ENCODE data around the gene IL37. TPM values are rescaled to one million over a fixed set of nuclear protein-coding genes. Genes with fewer than 3 reads are reported as not detected.

The IL37 gene
- total and polyA plus RNA-seq, 7 donors: 1.3 TPM; not detected in 6

- 95 to 96% methylated on average over 2 of the region's 2 CpGs for whole genome bisulfite sequencing, 2 donors
- Histone ChIP-seq H3K27ac (no peak overlapping the region), H3K9me3 (no peaks in the 10 kb centered on the region), H3K27me3 (no peaks in the 10 kb centered on the region), H3K4me3 (no peak overlapping the region), H3K4me1 (no peaks in the 10 kb centered on the region), H3K36me3 (no peaks in the 10 kb centered on the region)
- DNase-seq: no peak
- intact Hi-C loops (cut with DNase I): no loop called here
- TF ChIP-seq POLR2AphosphoS5 (IDR thresholded peaks at IDR 0.05): no peak
These were observed 24.7 kb upstream of the IL37 start for GRCh38 chr2:112886291-112886690.

GRCh38 chr2:112887964-112888749 is 22.8 kb upstream of the IL37 start:
- no peak overlapping the region for H3K4me3 ChIP-seq
- TF ChIP-seq EP300 (IDR thresholded peaks at IDR 0.05) (no peak), CTCF (IDR thresholded peaks at IDR 0.05) (no peak), POLR2A (IDR thresholded peaks at IDR 0.05) (no peak), POLR2AphosphoS5 (IDR thresholded peaks at IDR 0.05) (no peak)
- intact Hi-C loops (cut with DNase I): no loop called here
- H3K36me3 ChIP-seq: no peaks in the 10 kb centered on the region
- WGBS, 2 donors: 60 to 86% methylated on average over 2 of the region's 2 CpGs
- H3K4me1 ChIP-seq: no peaks in the 10 kb centered on the region
- H3K27ac ChIP-seq: no peak overlapping the region
- no peaks in the 10 kb centered on the region for H3K27me3 ChIP-seq
- no peaks in the 10 kb centered on the region for H3K9me3 ChIP-seq
- no peak for DNase-seq

- no peak for DNase-seq
- Histone ChIP-seq H3K4me3 (no peak overlapping the region), H3K27ac (no peak overlapping the region), H3K27me3 (no peaks in the 10 kb centered on the region), H3K4me1 (no peaks in the 10 kb centered on the region), H3K36me3 (no peaks in the 10 kb centered on the region), H3K9me3 (no peaks in the 10 kb centered on the region)
- WGBS, 2 donors: 39 to 75% methylated on average over 1 of the region's 1 CpG
- intact Hi-C loops (cut with DNase I): no loop called here
- TF ChIP-seq EP300 (IDR thresholded peaks at IDR 0.05) (no peak), POLR2AphosphoS5 (IDR thresholded peaks at IDR 0.05) (no peak), POLR2A (IDR thresholded peaks at IDR 0.05) (no peak), CTCF (IDR thresholded peaks at IDR 0.05) (no peak)
These were observed 21.0 kb upstream of the IL37 start for GRCh38 chr2:112889976-112890375.

- Histone ChIP-seq H3K36me3 (no peaks in the 10 kb centered on the region), H3K4me3 (no peak overlapping the region), H3K27me3 (no peaks in the 10 kb centered on the region), H3K27ac (no peak overlapping the region), H3K4me1 (no peaks in the 10 kb centered on the region), H3K9me3 (no peaks in the 10 kb centered on the region)
- WGBS, 2 donors: 74 to 78% methylated on average over 6 of the region's 6 CpGs
- TF ChIP-seq POLR2AphosphoS5 (IDR thresholded peaks at IDR 0.05) (no peak), POLR2A (IDR thresholded peaks at IDR 0.05) (no peak), CTCF (IDR thresholded peaks at IDR 0.05) (no peak), EP300 (IDR thresholded peaks at IDR 0.05) (no peak)
- DNase-seq: no peak
- intact Hi-C loops (cut with DNase I): no loop called here
These were observed 19.6 kb upstream of the IL37 start for GRCh38 chr2:112891385-112891831.

GRCh38 chr2:112893752-112894151 is 17.2 kb upstream of the IL37 start:
- no peak overlapping the region for H3K27ac ChIP-seq
- H3K27me3 ChIP-seq: no peaks in the 10 kb centered on the region
- no peak overlapping the region for H3K4me3 ChIP-seq
- WGBS, 2 donors: 88 to 91% methylated on average over 2 of the region's 2 CpGs
- H3K4me1 ChIP-seq: no peaks in the 10 kb centered on the region
- TF ChIP-seq POLR2AphosphoS5 (IDR thresholded peaks at IDR 0.05) (no peak), CTCF (IDR thresholded peaks at IDR 0.05) (no peak), POLR2A (IDR thresholded peaks at IDR 0.05) (no peak), EP300 (IDR thresholded peaks at IDR 0.05) (no peak)
- H3K36me3 ChIP-seq: no peaks in the 10 kb centered on the region
- DNase-seq: no peak
- H3K9me3 ChIP-seq: no peaks in the 10 kb centered on the region
- intact Hi-C loops (cut with DNase I): no loop called here
